ENCODE measurements around the gene FBXW7.

Gene FBXW7

GRCh38 chr4:152464030-152464823 is 71.7 kb downstream of the FBXW7 start:
- peak; percentile 55 for DNase-seq

DNA sequence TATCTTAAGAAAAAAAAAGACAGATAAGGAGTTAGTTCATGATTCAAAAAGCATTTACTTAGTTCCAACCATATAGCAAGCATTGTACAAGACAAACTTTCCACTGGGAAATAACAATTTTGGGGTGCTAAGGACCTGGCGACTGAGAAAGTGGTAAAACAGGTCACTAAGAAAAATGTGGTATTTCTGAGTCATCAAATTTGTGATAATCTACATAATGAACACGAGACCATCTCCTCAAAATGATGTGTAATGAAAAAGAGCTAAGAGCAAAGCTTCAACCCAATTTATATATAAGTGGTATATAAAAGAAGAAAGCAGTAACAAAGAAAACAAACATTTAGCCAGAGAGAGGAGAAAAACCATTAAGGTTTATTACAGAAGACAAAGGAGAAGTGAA is 72.3 kb downstream of the FBXW7 start:
- no peak for DNase-seq

- DNase-seq = no peak
Observed at GRCh38 chr4:152462695-152463094, 73.2 kb downstream of the FBXW7 start.

- peak; percentile 70 for DNase-seq
Observed at GRCh38 chr4:152462047-152462446, 73.8 kb downstream of the FBXW7 start.

DNA sequence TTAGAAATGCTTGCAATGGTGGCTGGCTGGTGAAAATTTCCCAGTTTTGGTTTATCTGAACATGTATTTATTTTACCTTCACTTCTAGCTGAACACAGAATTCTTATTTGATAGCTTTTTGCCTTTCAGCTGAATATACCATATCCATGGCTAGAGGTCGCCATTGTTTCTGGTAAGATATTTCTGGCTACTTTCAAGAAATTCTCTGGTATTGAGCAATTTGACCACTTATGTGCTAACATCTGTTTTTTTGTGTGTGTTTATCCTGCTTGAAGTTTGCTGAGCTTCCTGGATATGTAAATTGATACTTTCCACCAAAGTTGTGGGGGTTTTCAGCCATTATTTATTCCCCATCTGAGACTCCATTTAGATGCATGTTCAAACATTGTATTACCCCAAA is 75.4 kb downstream of the FBXW7 start:
- DNase-seq = peak; percentile 93

GRCh38 chr4:152459326-152459725 is 76.6 kb downstream of the FBXW7 start:
- no peak for DNase-seq

DNA sequence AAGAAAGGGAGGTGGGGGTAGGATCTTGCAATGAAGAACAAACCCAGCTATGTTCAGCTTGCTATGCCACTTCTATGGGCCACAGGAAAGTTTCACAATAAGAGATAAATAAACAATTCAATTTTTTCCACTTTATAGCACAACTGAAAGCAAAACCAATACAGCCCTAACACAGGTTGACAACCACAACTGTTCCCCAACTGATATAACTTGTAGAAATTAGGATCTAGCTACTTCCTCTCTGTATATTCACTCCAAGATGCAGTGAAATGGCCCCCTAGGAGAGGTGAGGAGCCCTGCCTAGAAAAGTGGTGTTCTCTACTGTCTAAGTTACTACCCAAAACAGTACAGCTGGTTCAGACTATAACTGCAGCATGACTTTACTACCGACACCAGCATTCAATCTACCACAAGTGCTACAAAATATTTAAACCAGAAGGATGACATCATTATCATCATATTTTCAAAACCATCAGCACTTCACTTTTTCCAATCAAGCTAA is 77.0 kb downstream of the FBXW7 start:
- peak; percentile 75 for DNase-seq

GRCh38 chr4:152456609-152457008 is 79.3 kb downstream of the FBXW7 start:
- DNase-seq = no peak

GRCh38 chr4:152455311-152455710 is 80.6 kb downstream of the FBXW7 start:
- no peak for DNase-seq

- DNase-seq = peak; percentile 55
Observed at GRCh38 chr4:152454398-152455011, 81.4 kb downstream of the FBXW7 start.

DNA sequence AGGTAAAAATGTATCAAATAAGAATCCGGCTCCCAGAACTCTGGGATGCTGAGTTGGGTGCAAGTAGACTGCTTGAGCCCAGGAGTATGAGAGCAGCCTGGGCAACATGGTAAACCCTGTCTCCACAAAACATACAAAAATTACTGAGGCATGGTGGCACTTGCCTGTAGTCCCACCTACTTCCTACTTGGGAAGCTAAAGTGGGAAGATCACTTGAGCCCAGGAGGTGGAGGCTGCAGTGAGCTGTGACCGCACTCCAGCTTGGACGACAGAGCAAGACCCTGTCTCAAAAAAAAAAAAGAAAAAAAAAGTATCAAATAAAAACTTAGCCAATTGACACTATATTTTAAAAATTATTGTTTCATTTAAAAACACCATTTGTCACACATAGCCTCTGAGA is 84.4 kb downstream of the FBXW7 start:
- no peak for DNase-seq

- DNase-seq = no peak
Observed at GRCh38 chr4:152448854-152449253, 87.0 kb downstream of the FBXW7 start.

DNA sequence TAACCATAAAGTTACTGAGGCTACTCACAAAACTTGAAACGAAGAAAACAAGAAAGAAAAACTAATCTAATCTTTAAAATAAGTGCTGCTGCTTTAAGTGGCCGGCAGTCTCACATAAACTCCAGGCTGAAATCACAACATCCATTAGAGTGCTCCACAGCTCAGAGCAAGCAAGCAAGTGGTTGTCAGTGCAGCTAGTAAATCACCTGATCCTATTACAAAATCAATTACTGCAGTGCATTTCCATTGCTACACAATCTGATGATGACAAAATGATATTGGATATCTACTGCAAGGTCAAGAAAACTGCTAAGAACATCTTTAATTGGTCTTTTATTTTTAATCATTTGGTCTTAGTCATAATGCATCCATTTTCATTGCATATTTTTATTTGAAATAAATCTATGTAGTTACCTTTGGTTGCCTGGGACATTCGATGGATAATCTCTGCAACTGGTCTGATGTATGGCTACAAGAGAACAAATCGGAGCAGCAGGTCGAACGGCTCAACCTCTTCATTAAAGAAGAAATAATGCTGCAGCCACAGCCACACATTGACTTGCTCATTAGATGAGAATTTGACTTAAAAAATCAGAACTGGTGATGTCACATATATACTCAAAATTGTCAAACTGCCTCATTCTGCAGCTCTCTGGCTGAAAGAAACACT is 87.7 kb downstream of the FBXW7 start:
- no peak for DNase-seq

DNA sequence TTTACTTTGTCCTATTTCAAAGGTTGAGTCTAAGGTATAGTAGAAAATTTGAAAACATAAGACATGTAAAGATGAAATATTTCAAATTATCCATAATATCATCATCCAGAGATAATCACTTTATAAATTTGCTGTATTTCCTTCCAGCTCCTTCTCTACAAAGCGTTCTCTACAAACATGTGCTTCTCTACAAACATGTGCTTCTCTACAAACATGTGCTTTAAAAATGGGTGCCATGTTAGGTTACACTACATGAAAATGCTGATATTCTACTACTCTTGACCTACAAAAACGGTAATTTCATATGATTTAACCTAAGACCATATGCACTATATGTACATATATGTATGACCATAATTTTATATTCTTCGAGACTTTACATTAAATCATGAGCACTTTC is 92.0 kb downstream of the FBXW7 start:
- DNase-seq = no peak

GRCh38 chr4:152437561-152437960 is 98.3 kb downstream of the FBXW7 start:
- no peak for DNase-seq

GRCh38 chr4:152436384-152436783 is 99.5 kb downstream of the FBXW7 start:
- no peak for DNase-seq

DNA sequence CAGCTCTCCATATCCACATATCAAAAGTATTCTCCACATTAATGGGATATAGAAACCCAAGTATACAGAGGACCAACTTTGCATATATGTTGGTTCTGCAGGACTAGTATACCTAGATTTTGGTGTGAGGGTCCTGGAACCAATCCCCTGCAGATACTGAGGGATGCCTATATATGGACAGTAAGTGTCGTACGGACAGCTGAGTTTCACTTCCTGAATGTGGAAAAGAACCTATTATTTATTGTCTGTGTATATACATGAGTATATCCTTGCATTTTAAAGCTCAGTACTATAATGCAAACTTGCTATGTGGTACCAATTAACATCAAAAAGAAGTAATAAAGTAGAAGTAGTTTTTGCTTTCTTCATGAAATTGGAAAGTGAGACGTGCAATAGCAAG is 101.9 kb downstream of the FBXW7 start:
- peak; percentile 71 for DNase-seq

DNA sequence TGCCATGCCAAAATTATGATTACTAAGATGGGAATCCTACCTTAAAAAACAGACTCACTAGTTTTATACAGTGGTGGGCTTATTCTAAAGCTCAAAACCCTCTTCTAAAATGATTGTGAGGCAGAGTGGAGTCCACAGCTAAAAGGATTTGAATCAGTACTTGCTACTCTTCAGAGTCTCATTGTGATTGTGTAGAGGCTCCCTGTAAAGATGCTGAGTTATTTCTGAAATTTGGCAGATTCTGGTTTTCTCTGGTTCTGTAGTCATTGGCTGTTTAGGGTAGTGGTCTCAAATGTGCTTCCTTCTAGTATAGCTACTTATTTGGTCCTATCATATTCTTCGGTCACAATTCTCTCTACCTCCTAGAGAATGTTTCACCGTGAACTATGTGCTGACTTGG is 104.1 kb downstream of the FBXW7 start:
- DNase-seq = no peak

- no peak for DNase-seq
Observed at GRCh38 chr4:152431291-152431690, 104.6 kb downstream of the FBXW7 start.

- no peak for DNase-seq
Observed at GRCh38 chr4:152430507-152430906, 105.4 kb downstream of the FBXW7 start.

DNA sequence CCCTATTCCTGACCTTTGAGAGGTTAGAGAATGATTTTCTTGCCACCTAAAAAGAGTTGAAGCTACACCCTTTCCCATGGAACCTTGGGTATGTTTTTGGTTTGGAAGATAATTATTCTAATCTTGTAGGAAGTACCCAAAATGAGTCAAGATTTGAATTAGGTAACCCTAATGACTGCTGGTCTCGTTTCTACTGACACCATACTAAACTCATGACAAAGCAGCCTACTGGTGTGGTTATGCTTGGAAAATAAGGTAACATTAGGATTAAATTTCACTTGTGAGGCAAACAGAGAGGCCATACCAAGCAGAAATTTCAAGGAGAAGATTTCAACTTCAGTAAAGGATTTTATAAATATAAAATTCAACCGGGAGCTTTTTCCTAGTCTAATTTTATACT is 107.9 kb downstream of the FBXW7 start:
- DNase-seq = peak; percentile 12

DNA sequence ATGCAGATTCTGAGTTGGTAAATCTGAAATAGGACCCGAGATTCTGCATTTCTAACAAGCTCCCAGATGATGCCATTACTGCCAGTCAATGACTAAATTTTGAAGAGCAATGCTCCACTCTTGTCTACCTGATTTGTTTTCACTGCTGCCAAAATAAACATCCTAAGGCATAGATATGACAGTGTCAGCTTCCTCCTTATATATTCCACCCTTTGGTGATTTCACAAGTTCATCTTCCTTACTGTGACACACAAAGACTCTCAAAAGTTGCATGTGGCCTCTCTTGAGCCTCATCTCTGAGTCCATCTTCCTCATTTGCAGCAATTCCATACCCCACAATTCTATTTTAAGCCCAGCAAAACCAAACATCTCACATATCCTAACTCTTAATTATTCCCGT is 110.9 kb downstream of the FBXW7 start:
- peak; percentile 90 for DNase-seq

- DNase-seq = peak; percentile 23
Observed at GRCh38 chr4:152424396-152424795, 111.5 kb downstream of the FBXW7 start.

- no peak for DNase-seq
Observed at GRCh38 chr4:152422817-152423320, 113.0 kb downstream of the FBXW7 start.
